Keratinocyte (primary cell): ENCODE measurements around the gene CEP120.

ENCODE experiments used
- CTCF ChIP-seq, 3 experiments: IDR thresholded peaks in 1 of 3; conservative IDR thresholded peaks in 1 of 3; optimal IDR thresholded peaks in 1 of 3; 2 replicates in 2 of 3; 3 replicates in 1 of 3; pipeline versions ENCODE3 to v1.5.1; 2011; ENCODE audit warnings: low read length in 3 of 3, mild to moderate bottlenecking in 3 of 3, moderate library complexity in 2 of 3, control low read depth in 1 of 3, inconsistent platforms in 1 of 3; ENCODE audit not compliant: insufficient read depth in 2 of 3; ENCODE audit errors: extremely low read depth in 1 of 3
- EZH2 ChIP-seq: IDR thresholded peaks from one replicate; pipeline ENCODE4 v1.6.1; 2012; ENCODE audit warnings: inconsistent platforms, mild to moderate bottlenecking, low read length, moderate library complexity

GRCh38 chr5:123387313-123387712, 35.9 kb downstream of the CEP120 start:
- TF ChIP-seq CTCF (optimal IDR thresholded peaks at IDR 0.05 in 1 of 3, IDR thresholded peaks at IDR 0.05 in 1 of 3, conservative IDR thresholded peaks at IDR 0.05 in 1 of 3; ENCODE audit: extremely low read depth in 1 of 3, insufficient read depth in 2 of 3, low read length in 3 of 3) (no peak), EZH2 (no peak)
